ENCODE data around the gene NXNL1. TPM values are rescaled to one million over a fixed set of nuclear protein-coding genes. Genes with fewer than 3 reads are reported as not detected.
A peak's percentile ranks its signal among the peaks of the same experiment; 100 is the strongest.

The NXNL1 gene
- total RNA-seq, 4 donors from 2014 or later = not detected

GRCh38 chr19:17441241-17442021 is 19.3 kb downstream of the NXNL1 start:
- TF ChIP-seq, protein P1, sequence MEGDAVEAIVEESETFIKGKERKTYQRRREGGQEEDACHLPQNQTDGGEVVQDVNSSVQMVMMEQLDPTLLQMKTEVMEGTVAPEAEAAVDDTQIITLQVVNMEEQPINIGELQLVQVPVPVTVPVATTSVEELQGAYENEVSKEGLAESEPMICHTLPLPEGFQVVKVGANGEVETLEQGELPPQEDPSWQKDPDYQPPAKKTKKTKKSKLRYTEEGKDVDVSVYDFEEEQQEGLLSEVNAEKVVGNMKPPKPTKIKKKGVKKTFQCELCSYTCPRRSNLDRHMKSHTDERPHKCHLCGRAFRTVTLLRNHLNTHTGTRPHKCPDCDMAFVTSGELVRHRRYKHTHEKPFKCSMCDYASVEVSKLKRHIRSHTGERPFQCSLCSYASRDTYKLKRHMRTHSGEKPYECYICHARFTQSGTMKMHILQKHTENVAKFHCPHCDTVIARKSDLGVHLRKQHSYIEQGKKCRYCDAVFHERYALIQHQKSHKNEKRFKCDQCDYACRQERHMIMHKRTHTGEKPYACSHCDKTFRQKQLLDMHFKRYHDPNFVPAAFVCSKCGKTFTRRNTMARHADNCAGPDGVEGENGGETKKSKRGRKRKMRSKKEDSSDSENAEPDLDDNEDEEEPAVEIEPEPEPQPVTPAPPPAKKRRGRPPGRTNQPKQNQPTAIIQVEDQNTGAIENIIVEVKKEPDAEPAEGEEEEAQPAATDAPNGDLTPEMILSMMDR (IDR thresholded peaks at IDR 0.05) = peak; percentile 24 to 36 (median 31)
- no peak for TF ChIP-seq POLR2AphosphoS5 (IDR thresholded peaks at IDR 0.05)
- TF ChIP-seq POLR2A (IDR thresholded peaks at IDR 0.05; ENCODE audit: low read depth) = no peak
- TF ChIP-seq EP300 (IDR thresholded peaks at IDR 0.05) = no peak
- H3K27me3 ChIP-seq = no peaks in the 10 kb centered on the region
- intact Hi-C loops (cut with DNase I) = loop anchor here (10.0 kb wide), 1 partner anchor 133 kb away; no protein-coding TSS in a partner anchor
- peaks cover 0 to under 1% (median 0%) of the 10 kb centered on the region in 4 donors for H3K36me3 ChIP-seq
- H3K27ac ChIP-seq (replicated peaks in 1 of 4) = no peak overlapping the region
- WGBS = 43% methylated on average over 8 of the region's 8 CpGs
- H3K4me1 ChIP-seq = peaks cover 0 to 4% (median 0%) of the 10 kb centered on the region in 4 donors
- H3K9me3 ChIP-seq = peaks cover 0 to 3% (median 0%) of the 10 kb centered on the region in 4 donors
- H3K4me3 ChIP-seq = no peak overlapping the region
- DNase-seq (ENCODE audit: extremely low spot score) = no peak

DNA sequence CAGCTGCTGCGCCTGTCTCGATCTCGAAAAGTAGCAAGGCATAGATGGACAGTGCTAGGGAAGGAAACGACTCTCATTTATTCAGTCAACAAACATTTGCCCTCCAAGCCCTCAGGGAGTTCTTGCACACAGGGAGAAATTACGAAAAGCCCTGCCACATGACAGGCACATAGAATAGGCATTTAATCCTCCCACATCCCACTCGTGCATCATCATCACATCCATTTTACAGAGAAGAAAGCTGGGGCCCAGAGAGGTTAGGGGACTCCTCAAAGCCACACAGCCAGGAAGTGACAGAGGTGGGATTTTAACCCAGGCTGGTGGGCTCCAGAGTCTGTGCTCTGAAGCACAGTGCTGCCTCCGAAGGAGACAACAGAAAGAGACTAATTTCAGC is 23.9 kb downstream of the NXNL1 start:
- peaks cover 0 to 10% (median 0%) of the 10 kb centered on the region in 4 donors for H3K36me3 ChIP-seq
- 90% methylated on average over 7 of the region's 7 CpGs for WGBS
- no peak for DNase-seq (ENCODE audit: extremely low spot score)
- no peak overlapping the region for H3K4me3 ChIP-seq
- no peaks in the 10 kb centered on the region for H3K27me3 ChIP-seq
- no peak for TF ChIP-seq POLR2AphosphoS5 (IDR thresholded peaks at IDR 0.05)
- TF ChIP-seq, protein P1 (IDR thresholded peaks at IDR 0.05) = no peak
- no peak for TF ChIP-seq POLR2A (IDR thresholded peaks at IDR 0.05; ENCODE audit: low read depth)
- TF ChIP-seq EP300 (IDR thresholded peaks at IDR 0.05) = no peak
- intact Hi-C loops (cut with DNase I) = no loop called here
- no peak overlapping the region for H3K27ac ChIP-seq (replicated peaks in 1 of 4)
- H3K4me1 ChIP-seq = peaks cover 0 to 4% (median 0%) of the 10 kb centered on the region in 4 donors
- peaks cover 0 to 3% (median 0%) of the 10 kb centered on the region in 4 donors for H3K9me3 ChIP-seq

GRCh38 chr19:17436094-17436873 is 24.4 kb downstream of the NXNL1 start:
- TF ChIP-seq, protein P1 (IDR thresholded peaks at IDR 0.05) = no peak
- TF ChIP-seq EP300 (IDR thresholded peaks at IDR 0.05) (no peak), POLR2AphosphoS5 (IDR thresholded peaks at IDR 0.05) (no peak), POLR2A (IDR thresholded peaks at IDR 0.05; ENCODE audit: low read depth) (no peak)
- over 99% methylated on average over 10 of the region's 25 CpGs for WGBS
- Histone ChIP-seq H3K27me3 (no peaks in the 10 kb centered on the region), H3K4me3 (no peak overlapping the region), H3K4me1 (peaks cover 0 to under 1% (median 0%) of the 10 kb centered on the region in 4 donors), H3K36me3 (peaks cover 0 to 10% (median 0%) of the 10 kb centered on the region in 4 donors), H3K27ac (replicated peaks in 1 of 4) (no peak overlapping the region), H3K9me3 (peaks cover 0 to under 1% (median 0%) of the 10 kb centered on the region in 4 donors)
- intact Hi-C loops (cut with DNase I) = no loop called here
- DNase-seq (ENCODE audit: extremely low spot score) = no peak

- 95% methylated on average over 7 of the region's 7 CpGs for WGBS
- Histone ChIP-seq H3K9me3 (no peaks in the 10 kb centered on the region), H3K27me3 (no peaks in the 10 kb centered on the region), H3K4me3 (no peak overlapping the region), H3K36me3 (peaks cover 0 to 10% (median 0%) of the 10 kb centered on the region in 4 donors), H3K27ac (replicated peaks in 1 of 4) (no peak overlapping the region), H3K4me1 (no peaks in the 10 kb centered on the region)
- intact Hi-C loops (cut with DNase I) = no loop called here
- no peak for DNase-seq (ENCODE audit: extremely low spot score)
- TF ChIP-seq EP300 (IDR thresholded peaks at IDR 0.05) = no peak
- TF ChIP-seq, protein P1 (IDR thresholded peaks at IDR 0.05) = no peak
- TF ChIP-seq POLR2AphosphoS5 (IDR thresholded peaks at IDR 0.05) = no peak
- TF ChIP-seq POLR2A (IDR thresholded peaks at IDR 0.05; ENCODE audit: low read depth) = no peak
These were observed 25.5 kb downstream of the NXNL1 start for GRCh38 chr19:17435218-17435617.
